NCI-H526 treated with DMSO at 0.1 percent for 48 hours (cell line): ENCODE measurements around the gene GBE1.
"Not testable (repeated sequence)": the region's sequence is repeated elsewhere in the genome, so short reads cannot be mapped to it uniquely, and the experiment has no call there.

Experiments
- DNase-seq: peaks from one replicate; lab custom pipeline; 2025; lab: John Stamatoyannopoulos, UW

Gene GBE1

DNA sequence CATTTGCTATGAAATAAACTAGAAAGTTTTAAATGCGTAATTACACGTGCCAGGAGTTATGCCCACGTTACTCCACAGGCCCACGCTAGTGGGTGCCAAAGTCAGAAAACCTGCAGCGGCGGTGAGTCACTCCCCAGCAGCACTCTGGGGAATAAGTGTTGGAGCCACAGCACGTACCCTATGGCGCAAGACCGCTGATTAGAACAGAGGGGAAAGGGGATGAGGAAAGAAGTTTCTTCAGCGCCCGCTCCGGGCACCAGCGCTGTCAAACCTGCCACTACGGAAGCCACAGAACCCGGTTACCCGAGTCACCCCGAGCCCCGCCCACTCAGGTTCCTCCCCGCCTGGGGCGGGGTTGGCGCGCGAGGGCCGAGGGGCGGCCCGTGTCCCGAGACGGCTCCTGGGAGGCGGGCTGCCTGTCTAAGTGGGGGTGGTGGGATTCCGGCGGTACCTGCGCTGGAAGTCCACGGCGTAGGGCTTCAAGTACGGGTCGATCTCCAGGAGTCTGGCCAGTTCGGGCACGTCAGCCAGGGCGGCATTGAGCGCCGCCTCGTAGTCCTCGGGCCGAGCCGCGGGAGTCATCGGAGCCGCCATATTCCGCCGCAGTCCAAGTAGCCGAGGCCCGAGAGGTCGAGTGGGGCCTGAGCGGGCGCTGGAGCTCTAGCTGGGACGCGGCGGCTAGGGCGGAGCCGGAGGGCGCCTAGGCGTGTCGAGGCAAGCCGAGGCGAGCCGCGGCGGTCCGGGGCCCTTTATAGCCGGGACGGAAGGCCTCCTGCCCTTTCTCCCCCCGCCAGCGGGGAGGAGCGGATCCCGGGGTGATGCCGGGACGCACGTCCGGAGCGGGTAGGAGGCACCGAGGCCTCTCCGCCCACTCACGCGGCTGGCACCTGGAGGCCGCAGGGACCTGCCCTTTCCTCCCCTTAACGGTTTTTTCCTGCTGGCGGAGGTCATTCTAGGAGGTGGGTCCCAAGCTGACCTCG is at the start of gene GBE1:
GBE1 (minus strand) TSS at position 722 of the 980 bp plus-strand sequence; CDS start at position 594, 128 bp downstream.
- DNase-seq: peak; percentile 73

DNA sequence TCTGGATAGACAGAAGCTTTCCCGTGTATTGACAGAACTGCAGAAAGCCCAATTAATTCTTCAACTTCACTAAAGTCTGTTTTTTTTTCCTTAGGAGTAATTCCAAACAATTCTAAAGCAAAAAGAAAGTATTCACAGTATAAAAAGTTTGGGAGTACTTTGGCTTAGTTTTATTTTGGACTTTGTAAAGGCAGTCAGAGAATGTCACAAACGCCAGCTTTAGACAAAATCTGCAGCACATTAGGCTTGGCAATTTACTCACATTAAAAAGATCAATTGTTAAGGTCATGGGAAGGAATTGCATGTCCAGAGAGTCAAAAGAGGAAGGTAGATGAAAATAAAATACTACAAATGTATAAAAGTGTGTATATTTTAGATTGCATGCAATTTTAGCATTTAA is 47.5 kb upstream of the GBE1 start:
- no peak for DNase-seq

- DNase-seq: no peak
Measured at GRCh38 chr3:81799403-81799802, 38.0 kb upstream of the GBE1 start.

DNA sequence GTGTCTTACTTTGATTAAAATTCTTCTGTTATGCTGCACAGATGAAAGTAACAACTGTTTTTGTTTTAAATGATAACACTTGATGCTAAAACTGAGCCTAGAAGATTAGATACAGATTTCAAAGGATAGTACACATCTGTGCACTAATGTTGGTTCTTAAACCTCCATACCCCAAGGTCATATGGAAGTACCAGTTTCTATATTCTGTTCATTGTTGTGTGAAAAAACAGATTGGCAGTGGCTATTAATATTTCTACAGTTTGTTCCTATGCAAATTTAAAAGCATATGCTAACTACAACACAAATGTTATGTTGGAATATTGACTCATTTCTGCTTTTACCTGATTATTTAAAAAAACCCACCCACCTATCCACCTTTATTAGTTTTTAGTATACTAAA is 32.0 kb upstream of the GBE1 start:
- DNase-seq: no peak

GRCh38 chr3:81790117-81790516 is 28.7 kb upstream of the GBE1 start:
- DNase-seq: no peak

DNA sequence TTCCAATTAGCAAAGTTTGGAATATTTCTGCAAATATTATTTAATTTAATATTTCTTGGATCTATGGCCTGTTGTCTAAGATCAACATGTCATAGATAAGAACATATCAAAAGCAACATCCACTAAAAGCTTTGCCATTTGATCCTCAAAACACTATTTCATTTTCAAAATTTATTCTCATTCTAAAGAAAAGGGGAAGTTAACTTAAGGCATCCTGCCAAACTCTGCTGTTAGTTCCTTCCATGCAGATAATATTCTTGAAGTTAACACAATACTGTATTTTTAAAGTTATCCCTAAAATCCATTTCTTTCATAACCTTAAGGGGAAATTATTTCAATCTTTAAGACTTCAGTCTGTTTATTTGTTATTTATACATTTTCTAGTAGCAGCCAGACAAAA is 28.2 kb upstream of the GBE1 start:
- no peak for DNase-seq

- no peak for DNase-seq
Measured at GRCh38 chr3:81788610-81789009, 27.2 kb upstream of the GBE1 start.

GRCh38 chr3:81788044-81788443 is 26.6 kb upstream of the GBE1 start:
- DNase-seq: no peak

DNA sequence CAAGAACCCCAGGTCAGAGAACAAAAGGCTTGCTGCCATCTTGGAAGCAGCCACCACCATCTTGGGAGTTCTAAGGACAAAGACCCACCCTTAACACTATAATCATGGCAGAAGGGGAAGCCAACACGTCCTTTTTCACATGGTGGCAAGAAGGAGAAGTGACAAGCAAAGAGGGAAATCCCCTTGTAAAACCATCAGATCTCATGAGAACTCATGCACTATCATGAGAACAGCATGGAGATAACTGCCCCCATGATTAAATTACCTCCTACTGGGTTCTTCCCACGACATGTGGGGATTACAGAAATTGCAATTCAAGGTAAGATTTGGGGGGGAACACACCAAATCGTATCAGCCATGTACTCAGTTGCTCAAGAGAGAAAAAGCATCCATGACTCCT is 21.1 kb upstream of the GBE1 start:
- DNase-seq: no peak

DNA sequence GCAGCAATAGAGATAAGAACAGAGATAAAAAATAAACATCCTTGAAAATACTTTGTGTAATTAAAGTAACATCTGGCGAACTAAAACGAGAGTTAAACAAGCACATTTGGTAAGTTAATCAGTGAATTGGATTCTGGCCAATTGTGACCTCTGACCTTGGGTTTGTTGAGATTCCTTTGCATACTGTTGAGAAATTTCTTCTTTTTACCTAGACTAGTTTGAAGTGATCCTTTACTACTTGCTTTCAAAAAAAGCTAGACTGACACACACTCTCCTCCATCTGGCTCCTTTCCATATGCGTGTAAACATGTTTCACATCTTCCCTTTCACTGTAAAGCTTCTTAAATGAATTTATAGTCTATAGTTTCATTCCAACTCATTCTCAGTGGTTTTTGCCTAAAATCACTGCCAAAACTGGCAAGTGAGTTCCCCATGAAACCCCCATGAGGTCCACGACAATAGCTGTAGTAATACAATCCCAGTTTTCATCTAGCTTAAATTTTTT is 17.3 kb upstream of the GBE1 start:
- DNase-seq: no peak

- no peak for DNase-seq
Measured at GRCh38 chr3:81776643-81777042, 15.2 kb upstream of the GBE1 start.

DNA sequence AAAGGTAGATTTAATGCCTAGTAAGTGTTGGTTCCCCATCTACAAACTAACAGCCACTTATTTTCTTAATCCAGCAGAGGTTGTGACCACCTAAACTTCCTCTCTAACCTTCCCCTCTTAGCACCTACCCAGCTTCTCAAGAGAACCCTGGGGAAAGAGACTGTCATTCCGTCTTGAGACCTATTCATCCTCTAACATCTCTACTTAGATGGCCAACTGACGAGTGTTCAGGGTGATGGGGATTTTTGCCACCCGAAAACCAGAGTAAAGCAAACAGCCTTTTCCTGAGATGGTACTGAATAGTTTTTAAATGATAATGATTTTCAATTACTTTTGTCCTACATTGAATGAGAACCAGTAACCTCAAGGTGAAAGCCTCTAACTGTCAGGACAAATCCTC is 9.3 kb upstream of the GBE1 start:
- no peak for DNase-seq

DNA sequence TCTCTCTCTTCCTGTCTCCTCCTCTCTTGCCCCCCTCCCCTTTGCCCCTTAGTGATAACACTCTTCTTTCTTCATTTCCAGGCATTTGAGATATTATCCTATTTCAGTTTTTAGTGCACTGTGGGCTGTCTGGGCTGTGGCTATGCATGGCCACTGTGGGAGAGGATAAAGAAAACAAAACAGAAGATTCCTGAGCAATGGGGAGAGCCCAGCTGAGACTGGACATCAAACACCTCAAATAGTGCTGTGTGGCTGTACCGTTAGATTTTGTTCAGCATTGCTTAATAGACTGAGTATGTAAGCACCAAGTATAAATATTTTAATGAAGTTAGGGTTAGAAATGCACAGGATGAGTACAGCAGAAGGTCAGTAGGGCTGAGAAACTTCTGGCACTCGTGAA is 7.9 kb upstream of the GBE1 start:
- no peak for DNase-seq

- DNase-seq: not testable (repeated sequence)
Measured at GRCh38 chr3:81767250-81767859, 5.9 kb upstream of the GBE1 start.

GRCh38 chr3:81765400-81765799 is 4.0 kb upstream of the GBE1 start:
- DNase-seq: no peak

GRCh38 chr3:81764665-81765064 is 3.2 kb upstream of the GBE1 start:
- no peak for DNase-seq

GRCh38 chr3:81764002-81764401 is 2.6 kb upstream of the GBE1 start:
- no peak for DNase-seq

DNA sequence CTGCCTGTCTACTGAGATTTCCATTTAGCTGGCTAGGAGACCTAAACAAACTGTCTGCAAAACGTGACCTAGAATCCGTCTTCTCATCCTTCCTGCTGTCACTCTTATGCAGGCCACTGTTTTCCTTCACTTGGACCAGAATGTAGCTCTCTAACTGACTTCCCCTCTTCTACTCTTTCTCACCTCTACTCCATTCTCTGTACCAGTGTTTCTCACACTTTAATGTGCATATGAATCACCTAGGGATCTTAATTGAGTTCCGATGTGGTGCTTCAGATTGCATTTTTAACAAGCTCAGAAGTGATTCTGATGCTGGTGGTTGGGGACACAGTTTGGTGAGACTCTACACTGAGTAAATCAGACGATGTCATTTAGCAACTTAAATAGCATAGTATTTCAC is 1.6 kb upstream of the GBE1 start:
- DNase-seq: no peak

- DNase-seq: no peak
Measured at GRCh38 chr3:81761904-81762580, 597 bp upstream of the GBE1 start.

GRCh38 chr3:81760215-81760614 is 1.2 kb downstream of the GBE1 start:
- DNase-seq: no peak

- DNase-seq: not testable (repeated sequence)
Measured at GRCh38 chr3:81758771-81759170, 2.7 kb downstream of the GBE1 start.

DNA sequence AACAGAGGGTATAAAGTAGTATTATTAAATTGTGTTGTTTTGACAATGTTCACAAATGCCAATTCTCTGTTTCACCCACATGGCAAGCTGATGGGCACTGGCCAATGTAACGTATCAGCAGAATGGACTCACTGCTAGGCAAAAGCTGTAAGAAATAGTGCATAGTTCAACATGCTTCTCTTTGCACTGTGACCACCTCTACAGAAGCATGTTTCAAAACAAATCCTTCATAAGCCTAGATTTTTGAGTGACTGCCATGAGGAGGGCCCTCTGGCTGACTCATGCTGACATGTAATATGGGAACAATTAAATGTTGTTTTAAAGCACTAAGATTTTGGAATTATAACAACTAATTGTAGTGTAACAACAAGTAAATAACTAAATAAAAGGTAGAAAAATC is 3.2 kb downstream of the GBE1 start:
- no peak for DNase-seq
